Measurements from ENCODE around the gene HS2ST1.

HS2ST1 gene

GRCh38 chr1:87113313-87113712, 198.9 kb downstream of the HS2ST1 start:
- no peak for DNase-seq (ENCODE audit: low read depth)

DNA sequence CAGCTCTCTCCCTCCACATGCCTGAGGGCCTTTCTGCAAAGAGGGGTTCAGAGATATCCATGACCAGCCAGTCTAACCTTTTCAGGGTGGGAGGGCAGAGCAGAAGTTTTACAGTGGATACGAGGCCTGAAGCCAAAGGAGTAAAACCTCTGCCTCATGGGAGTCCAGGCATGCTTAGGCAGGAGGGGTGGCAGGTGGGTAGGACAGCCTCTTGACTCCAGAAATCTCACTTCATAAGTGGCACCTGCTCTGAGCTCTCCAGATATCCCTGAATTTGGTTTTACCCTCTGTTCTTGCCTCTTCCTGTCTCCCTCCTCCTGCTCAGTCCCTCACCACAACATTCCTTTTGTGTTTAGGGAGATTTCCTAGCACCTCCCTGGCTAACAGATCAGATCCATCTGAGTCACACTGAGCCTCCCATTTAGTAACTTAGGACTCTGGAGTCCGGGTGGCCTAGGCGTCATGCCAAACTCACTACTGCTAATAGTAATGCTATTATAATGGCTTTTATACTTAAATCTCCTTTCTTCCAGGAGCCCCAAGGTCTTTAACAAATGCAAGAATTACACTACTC, 201.0 kb downstream of the HS2ST1 start:
- DNase-seq (ENCODE audit: low read depth) = peak; percentile 59

GRCh38 chr1:87115891-87116290, 201.5 kb downstream of the HS2ST1 start:
- DNase-seq (ENCODE audit: low read depth) = no peak

- peak; percentile 64 for DNase-seq (ENCODE audit: low read depth)
Observed at GRCh38 chr1:87117761-87118368, 203.4 kb downstream of the HS2ST1 start.

GRCh38 chr1:87119541-87120140, 205.2 kb downstream of the HS2ST1 start:
- no peak for DNase-seq (ENCODE audit: low read depth)

DNA sequence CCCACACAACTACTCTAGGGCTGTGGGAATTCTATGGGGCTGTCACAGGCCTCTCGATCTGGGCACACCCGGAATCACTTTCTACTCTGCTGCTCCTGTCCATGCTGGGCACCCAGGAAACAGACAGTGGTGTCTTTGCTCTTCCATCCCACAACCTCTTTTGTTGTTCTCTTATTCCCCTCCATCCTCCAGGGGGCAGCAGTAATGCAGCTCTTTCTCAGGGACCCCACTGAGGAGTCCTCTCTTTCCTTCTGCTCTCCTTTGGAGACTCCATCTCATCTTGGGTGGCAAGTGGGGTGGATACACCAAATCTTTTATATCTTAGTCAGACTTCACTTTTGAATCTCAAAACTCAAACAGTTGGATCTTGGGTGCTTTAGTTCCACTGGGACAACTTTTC, 206.3 kb downstream of the HS2ST1 start:
- peak; percentile 30 for DNase-seq (ENCODE audit: low read depth)

DNA sequence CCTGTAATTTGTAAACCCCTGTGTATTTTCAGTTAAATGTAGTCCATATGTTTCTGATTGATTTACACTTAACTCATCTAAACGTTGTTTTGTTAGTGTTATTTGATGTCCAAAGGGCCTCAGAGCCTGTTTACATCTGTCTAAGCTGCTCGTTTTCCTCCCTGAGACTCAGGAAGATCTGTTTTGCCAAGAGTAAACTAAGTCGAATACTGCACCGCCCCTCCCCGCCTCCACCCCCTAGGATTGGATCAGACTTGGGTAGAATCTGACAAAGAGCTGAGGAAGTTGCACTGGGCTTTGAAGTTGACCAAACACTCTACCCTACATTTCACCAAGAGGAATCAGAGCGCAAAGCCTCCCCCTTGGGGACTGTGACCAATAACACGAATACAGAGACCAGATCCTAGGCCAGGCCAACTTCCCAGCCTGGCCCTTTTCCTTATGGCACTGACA, 207.3 kb downstream of the HS2ST1 start:
- no peak for DNase-seq (ENCODE audit: low read depth)

- DNase-seq (ENCODE audit: low read depth) = no peak
Observed at GRCh38 chr1:87122243-87122642, 207.8 kb downstream of the HS2ST1 start.

- no peak for DNase-seq (ENCODE audit: low read depth)
Observed at GRCh38 chr1:87123610-87124009, 209.2 kb downstream of the HS2ST1 start.

GRCh38 chr1:87126886-87127505, 212.6 kb downstream of the HS2ST1 start:
- no peak for DNase-seq (ENCODE audit: low read depth)

DNA sequence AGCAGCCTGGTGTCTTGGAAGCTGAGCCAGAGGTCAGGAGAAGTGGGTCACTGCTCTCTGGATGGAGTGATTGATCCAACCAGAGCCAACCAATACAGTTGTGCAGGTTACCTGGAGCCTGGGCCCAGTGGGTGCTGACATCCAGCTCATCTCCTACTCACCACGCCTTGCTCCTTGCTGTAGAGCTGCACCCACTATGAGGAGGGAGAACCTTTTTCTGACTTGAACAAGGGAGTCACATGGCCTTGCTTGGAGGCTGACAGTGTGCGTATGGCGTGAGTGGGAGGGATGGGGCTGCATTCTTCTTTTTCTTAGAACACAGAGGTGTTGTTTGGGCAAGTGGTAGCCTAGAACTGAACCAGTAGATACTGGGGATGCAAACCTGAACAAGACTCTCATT, 213.1 kb downstream of the HS2ST1 start:
- no peak for DNase-seq (ENCODE audit: low read depth)

GRCh38 chr1:87129038-87129437, 214.6 kb downstream of the HS2ST1 start:
- DNase-seq (ENCODE audit: low read depth) = no peak

GRCh38 chr1:87129606-87130005, 215.2 kb downstream of the HS2ST1 start:
- no peak for DNase-seq (ENCODE audit: low read depth)

- DNase-seq (ENCODE audit: low read depth) = no peak
Observed at GRCh38 chr1:87130438-87130837, 216.0 kb downstream of the HS2ST1 start.

GRCh38 chr1:87131809-87132283, 217.4 kb downstream of the HS2ST1 start:
- peak; percentile 79 for DNase-seq (ENCODE audit: low read depth)

DNA sequence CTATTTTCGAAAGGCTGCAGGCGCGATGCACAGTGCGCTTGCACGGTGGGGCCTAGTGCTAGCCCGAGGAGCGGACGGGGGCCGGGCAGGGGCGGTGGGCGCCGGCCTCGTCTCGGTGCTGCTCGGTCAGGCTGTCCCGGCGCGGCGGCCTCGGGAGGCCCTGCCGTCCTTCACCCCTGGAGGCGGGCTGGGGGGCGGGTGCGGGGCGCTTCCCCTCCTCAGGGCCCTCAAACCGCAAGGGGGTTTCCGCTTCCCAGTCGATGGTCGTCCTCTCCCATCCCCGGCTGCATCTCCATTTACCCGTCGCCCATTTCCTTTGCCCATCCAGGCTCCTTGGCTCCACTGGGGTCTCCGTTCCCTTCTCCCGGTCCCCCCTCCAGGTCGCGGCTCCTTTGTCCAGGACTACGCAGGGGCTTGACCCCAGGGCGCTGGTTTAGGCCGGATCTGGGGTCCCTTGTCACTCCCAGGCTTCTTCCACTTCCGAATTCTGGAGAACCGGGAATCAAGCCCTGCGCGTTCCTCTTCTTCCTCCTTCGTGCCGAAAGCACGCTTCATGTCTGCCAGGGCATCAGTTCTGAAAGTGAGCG, 217.9 kb downstream of the HS2ST1 start:
- DNase-seq (ENCODE audit: low read depth) = no peak

DNA sequence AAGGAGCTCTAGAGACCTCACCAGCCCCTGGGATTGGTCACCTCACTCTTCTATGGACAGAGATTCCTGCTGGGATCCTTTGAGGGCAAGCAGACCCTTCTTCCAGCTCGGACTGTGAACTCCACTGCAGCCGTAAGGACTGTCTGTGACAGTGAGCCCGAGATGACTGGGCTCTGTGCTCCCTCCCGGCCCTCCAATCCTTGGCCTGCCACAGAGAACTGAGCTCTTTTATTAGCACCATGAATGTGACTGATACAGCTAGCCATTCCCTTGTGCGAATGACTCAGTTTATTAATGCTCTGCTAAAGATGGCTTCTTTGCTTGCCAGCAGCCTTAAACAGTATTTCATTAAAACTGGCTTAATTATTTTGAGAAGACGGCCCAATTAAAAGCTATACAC, 219.6 kb downstream of the HS2ST1 start:
- no peak for DNase-seq (ENCODE audit: low read depth)

DNA sequence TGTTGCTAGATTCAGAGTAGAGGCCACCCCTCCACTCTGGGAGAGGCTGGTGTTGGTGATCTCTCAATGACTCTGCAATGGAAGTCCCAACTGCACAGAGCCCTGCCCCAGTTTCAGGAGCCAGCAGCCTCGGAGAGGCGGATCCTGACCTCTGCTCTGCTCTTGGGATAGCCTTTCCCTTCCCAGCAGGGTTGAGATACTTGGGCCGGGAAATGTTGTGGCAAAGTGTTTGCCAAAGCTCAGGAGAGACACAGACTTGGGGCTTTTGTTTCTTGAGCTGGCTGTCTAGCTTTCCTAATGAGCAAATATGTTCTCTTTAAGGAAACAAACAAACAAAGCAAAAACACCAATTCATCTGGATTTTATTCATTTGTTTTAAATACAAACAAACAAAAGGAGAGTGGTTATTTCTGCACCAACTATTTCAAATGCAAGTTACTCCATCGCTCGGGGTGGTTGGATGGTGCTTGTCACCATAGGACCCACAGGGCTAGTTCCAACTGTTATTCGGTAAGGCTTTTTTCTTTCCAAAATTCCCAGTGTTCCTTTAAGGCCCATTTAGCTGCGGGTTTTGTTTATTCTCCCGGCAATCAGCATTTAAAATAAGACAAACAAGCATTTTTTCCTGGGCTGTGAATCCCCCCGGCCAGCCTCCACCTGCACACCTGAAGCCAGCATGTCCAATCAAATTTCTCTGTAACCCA, 220.3 kb downstream of the HS2ST1 start:
- DNase-seq (ENCODE audit: low read depth) = no peak

GRCh38 chr1:87135329-87135712, 220.9 kb downstream of the HS2ST1 start:
- DNase-seq (ENCODE audit: low read depth) = no peak

GRCh38 chr1:87136607-87137341, 222.3 kb downstream of the HS2ST1 start:
- DNase-seq (ENCODE audit: low read depth) = no peak

- no peak for DNase-seq (ENCODE audit: low read depth)
Observed at GRCh38 chr1:87137342-87137739, 222.9 kb downstream of the HS2ST1 start.
